ENCODE results near the gene TWIST2. TPM values are rescaled to one million over a fixed set of nuclear protein-coding genes. Genes with fewer than 3 reads are reported as not detected.

The TWIST2 gene
- total RNA-seq, 2 donors from 2014 or later = 1.9 TPM; not detected in 1

DNA sequence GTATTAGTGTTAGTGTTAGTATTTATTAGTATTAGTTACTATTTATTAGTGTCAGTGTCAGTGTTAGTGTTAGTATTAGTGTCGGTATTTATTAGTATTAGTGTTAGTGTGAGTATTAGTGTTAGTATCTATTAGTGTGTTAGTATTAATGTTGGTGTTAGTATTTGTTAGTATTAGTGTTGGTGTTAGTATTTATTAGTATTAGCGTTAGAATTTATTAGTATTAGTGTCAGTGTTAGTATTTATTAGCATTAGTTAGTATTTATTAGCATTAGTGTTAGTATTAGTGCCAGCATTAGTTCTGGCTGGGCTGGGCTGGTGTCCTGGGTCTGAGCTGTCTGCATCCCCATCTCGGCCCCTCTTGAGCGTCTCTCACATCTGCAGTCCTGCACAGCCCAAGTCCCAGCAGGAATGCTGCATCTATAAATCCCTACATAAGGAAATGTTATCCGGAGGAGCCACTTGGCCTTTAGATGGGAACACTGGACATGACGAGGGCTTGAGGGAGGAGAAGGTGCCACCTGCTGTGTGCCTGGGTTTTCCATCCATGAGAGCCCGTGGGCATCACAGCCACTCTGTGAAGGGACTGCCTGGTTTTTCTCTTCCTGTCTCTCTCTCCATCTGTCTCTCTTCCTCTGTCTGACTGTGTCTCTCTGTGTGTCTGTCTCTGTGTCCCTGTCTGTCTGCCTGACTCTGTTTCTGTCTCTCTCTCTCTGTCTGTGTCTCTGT lies 33.6 kb downstream of the TWIST2 start:
- no peaks in the 10 kb centered on the region for H3K36me3 Mint-ChIP-seq (ENCODE audit: low read depth)
- Histone ChIP-seq H3K27ac (ENCODE audit: low read depth, low read length) (no peak overlapping the region), H3K9ac (ENCODE audit: extremely low read depth, low read length, poor library complexity, severe bottlenecking) (no peak overlapping the region), H3K36me3 (ENCODE audit: control insufficient read depth, insufficient read depth, low read length) (no peaks in the 10 kb centered on the region), H3K9me3 (ENCODE audit: control insufficient read depth, low read length) (no peaks in the 10 kb centered on the region), H3K4me3 (ENCODE audit: low read length) (no peak overlapping the region), H3K4me1 (ENCODE audit: control insufficient read depth, insufficient read depth, low read length) (no peaks in the 10 kb centered on the region), H3K27me3 (ENCODE audit: control insufficient read depth, insufficient read depth, low read length, poor library complexity, severe bottlenecking) (no peaks in the 10 kb centered on the region)
- DNase-seq = no peak
- no peaks in the 10 kb centered on the region for H3K9me3 Mint-ChIP-seq
- no peaks in the 10 kb centered on the region for H3K27me3 Mint-ChIP-seq (ENCODE audit: insufficient read depth)
- H3K4me1 Mint-ChIP-seq = no peaks in the 10 kb centered on the region
- H3K4me3 Mint-ChIP-seq = no peak overlapping the region
- TF ChIP-seq, protein P1, sequence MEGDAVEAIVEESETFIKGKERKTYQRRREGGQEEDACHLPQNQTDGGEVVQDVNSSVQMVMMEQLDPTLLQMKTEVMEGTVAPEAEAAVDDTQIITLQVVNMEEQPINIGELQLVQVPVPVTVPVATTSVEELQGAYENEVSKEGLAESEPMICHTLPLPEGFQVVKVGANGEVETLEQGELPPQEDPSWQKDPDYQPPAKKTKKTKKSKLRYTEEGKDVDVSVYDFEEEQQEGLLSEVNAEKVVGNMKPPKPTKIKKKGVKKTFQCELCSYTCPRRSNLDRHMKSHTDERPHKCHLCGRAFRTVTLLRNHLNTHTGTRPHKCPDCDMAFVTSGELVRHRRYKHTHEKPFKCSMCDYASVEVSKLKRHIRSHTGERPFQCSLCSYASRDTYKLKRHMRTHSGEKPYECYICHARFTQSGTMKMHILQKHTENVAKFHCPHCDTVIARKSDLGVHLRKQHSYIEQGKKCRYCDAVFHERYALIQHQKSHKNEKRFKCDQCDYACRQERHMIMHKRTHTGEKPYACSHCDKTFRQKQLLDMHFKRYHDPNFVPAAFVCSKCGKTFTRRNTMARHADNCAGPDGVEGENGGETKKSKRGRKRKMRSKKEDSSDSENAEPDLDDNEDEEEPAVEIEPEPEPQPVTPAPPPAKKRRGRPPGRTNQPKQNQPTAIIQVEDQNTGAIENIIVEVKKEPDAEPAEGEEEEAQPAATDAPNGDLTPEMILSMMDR (conservative IDR thresholded peaks at IDR 0.05) = no peak
- 87 to 93% methylated on average over 6 to 7 of the region's 7 CpGs for WGBS, 2 experiments (ENCODE audit: insufficient coverage in 1 of 2, insufficient read length in 1 of 2)
- H3K27ac Mint-ChIP-seq = no peak overlapping the region

DNA sequence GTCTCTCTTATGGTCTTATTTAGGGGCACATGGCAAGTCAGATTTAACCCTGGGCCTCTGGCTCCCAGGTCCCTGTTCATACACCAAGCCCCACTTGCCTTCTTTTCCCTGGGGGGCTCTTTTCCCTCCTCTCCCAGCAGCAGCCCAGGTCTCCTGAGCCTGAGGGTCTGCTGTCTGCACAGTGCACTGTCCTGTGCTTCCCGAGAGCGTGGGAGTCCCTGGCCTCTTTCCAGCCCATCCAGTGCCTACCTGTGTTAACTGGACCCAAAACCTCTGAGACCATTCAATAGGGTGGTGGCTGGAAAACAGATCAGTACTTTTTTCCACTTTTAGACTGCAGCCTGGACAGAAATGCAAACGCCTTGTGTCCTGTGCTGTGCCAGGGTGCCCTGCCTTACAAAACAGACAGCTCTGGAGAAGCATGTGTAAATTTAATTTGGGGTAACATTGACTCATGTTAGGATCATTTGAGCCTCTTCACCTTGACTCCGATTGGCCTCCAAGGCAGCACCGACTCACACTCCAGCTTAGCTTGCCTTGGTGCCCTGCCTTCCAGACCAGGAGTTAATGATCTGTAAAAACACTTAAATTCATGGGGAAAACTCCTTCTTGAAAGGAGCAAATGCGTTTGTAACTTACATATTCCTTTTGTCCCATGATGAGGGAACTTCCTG lies 34.3 kb downstream of the TWIST2 start:
- H3K4me1 ChIP-seq (ENCODE audit: control insufficient read depth, insufficient read depth, low read length) = no peaks in the 10 kb centered on the region
- H3K27me3 ChIP-seq (ENCODE audit: control insufficient read depth, insufficient read depth, low read length, poor library complexity, severe bottlenecking) = no peaks in the 10 kb centered on the region
- no peak overlapping the region for H3K4me3 Mint-ChIP-seq
- H3K27ac ChIP-seq (ENCODE audit: low read depth, low read length) = no peak overlapping the region
- no peak for DNase-seq
- H3K36me3 Mint-ChIP-seq (ENCODE audit: low read depth) = no peaks in the 10 kb centered on the region
- no peak overlapping the region for H3K27ac Mint-ChIP-seq
- WGBS, 2 experiments (ENCODE audit: insufficient coverage in 1 of 2, insufficient read length in 1 of 2) = 91 to 94% methylated on average over 4 to 6 of the region's 6 CpGs
- TF ChIP-seq, protein P1 (conservative IDR thresholded peaks at IDR 0.05) = no peak
- no peaks in the 10 kb centered on the region for H3K4me1 Mint-ChIP-seq
- H3K4me3 ChIP-seq (ENCODE audit: low read length) = no peak overlapping the region
- H3K9me3 ChIP-seq (ENCODE audit: control insufficient read depth, low read length) = no peaks in the 10 kb centered on the region
- H3K9me3 Mint-ChIP-seq = no peaks in the 10 kb centered on the region
- no peak overlapping the region for H3K9ac ChIP-seq (ENCODE audit: extremely low read depth, low read length, poor library complexity, severe bottlenecking)
- H3K36me3 ChIP-seq (ENCODE audit: control insufficient read depth, insufficient read depth, low read length) = no peaks in the 10 kb centered on the region
- H3K27me3 Mint-ChIP-seq (ENCODE audit: insufficient read depth) = no peaks in the 10 kb centered on the region

DNA sequence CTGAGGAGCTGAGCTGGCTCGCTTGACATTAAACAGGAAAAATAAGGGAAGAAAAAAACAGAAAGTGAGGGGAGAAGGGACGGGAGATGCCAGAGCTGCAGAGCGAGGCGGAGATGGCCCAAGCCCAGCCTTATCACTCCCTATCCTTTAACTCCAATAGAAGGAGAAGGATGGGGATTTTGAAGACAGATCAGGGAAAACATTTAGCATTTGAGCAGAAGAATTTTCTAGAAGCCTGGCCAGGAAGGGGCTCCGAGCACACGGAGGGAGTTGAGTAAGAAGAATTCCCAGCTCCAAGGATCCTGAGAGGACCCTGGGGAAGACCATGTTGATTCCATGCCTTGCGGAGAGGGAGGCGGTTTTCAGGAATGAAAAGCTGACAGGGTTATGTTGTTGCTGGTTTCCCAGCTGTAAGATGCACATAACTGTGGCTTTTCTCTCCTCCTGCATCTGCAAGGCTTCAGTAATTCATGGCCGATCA lies 35.6 kb downstream of the TWIST2 start:
- Histone ChIP-seq H3K9ac (ENCODE audit: extremely low read depth, low read length, poor library complexity, severe bottlenecking) (no peak overlapping the region), H3K4me3 (ENCODE audit: low read length) (no peak overlapping the region), H3K9me3 (ENCODE audit: control insufficient read depth, low read length) (no peaks in the 10 kb centered on the region), H3K4me1 (ENCODE audit: control insufficient read depth, insufficient read depth, low read length) (no peaks in the 10 kb centered on the region), H3K27me3 (ENCODE audit: control insufficient read depth, insufficient read depth, low read length, poor library complexity, severe bottlenecking) (no peaks in the 10 kb centered on the region), H3K27ac (ENCODE audit: low read depth, low read length) (no peak overlapping the region), H3K36me3 (ENCODE audit: control insufficient read depth, insufficient read depth, low read length) (no peaks in the 10 kb centered on the region)
- H3K9me3 Mint-ChIP-seq = no peaks in the 10 kb centered on the region
- H3K36me3 Mint-ChIP-seq (ENCODE audit: low read depth) = no peaks in the 10 kb centered on the region
- no peak for DNase-seq
- H3K27ac Mint-ChIP-seq = no peak overlapping the region
- TF ChIP-seq, protein P1 (conservative IDR thresholded peaks at IDR 0.05) = no peak
- 92 to 97% methylated on average over 5 to 7 of the region's 9 CpGs for WGBS, 2 experiments (ENCODE audit: insufficient coverage in 1 of 2, insufficient read length in 1 of 2)
- H3K4me1 Mint-ChIP-seq = no peaks in the 10 kb centered on the region
- H3K4me3 Mint-ChIP-seq = no peak overlapping the region
- no peaks in the 10 kb centered on the region for H3K27me3 Mint-ChIP-seq (ENCODE audit: insufficient read depth)

Measured in endodermal cell (in vitro differentiated cells).